Testis (tissue), 2 donors: ENCODE data around the gene IFIT1.

Experiments
- CTCF ChIP-seq, 3 experiments: fragments of 450-650 bp in 2 of 3; fragments of 200-600 bp in 1 of 3; sonication (generic) in 1 of 3; IDR thresholded peaks; one replicate each; pipeline ENCODE4 v1.5.1; 2016 to 2019; ENCODE audit warnings: antibody characterized with exemption in 3 of 3, mild to moderate bottlenecking in 2 of 3, moderate library complexity in 1 of 3
- POLR2A ChIP-seq: fragments of 450-650 bp; IDR thresholded peaks from one replicate; pipeline ENCODE4 v1.6.1; 2017; ENCODE audit warnings: antibody characterized with exemption, mild to moderate bottlenecking, moderate library complexity

GRCh38 chr10:89374713-89375141 is 17.7 kb upstream of the IFIT1 start:
- TF ChIP-seq CTCF (IDR thresholded peaks at IDR 0.05) (no peak), POLR2A (no peak)
